Hematopoietic multipotent progenitor cell treated with erythropoietin and hydrocortisone succinate and interleukin-3 and kit ligand, for 17 days (in vitro differentiated cells): Measurements from ENCODE around the gene CENPF.
"Not testable (repeated sequence)": the region's sequence is repeated elsewhere in the genome, so short reads cannot be mapped to it uniquely, and the experiment has no call there.

ENCODE experiments used
- DNase-seq: peaks from one replicate; pipeline ENCODE4 v3.0.0-alpha.2; 2015; ENCODE audit warnings: low spot score

CENPF gene

DNA sequence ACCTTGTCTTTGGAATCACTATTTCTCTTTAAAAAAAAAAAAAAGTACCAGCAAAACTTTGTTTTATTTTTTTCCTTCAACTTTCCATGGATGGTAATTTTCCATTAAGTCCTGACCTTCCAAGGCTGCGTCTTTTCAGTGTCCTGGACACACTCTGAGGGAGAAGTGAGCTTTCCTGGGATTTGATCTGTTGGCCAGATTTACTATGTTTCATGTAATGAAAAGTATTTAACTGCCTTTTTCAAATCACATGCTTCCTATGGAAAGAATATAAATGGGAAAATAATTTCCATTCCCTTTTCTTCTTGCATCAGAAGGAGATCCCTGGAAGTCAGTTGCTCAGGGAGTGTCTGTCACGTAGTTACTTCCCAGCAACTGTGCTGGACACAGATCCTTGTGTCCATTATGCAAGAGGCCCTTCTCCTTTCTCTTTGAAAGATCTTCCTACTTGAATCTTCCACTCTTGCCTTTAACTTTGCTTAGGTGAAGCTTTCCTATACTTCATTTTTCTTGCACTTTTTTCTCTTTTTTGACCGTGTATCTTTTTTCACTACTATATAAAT lies 59.3 kb downstream of the CENPF start:
- no peak for DNase-seq

GRCh38 chr1:214664651-214665433 lies 61.8 kb downstream of the CENPF start:
- no peak for DNase-seq

DNA sequence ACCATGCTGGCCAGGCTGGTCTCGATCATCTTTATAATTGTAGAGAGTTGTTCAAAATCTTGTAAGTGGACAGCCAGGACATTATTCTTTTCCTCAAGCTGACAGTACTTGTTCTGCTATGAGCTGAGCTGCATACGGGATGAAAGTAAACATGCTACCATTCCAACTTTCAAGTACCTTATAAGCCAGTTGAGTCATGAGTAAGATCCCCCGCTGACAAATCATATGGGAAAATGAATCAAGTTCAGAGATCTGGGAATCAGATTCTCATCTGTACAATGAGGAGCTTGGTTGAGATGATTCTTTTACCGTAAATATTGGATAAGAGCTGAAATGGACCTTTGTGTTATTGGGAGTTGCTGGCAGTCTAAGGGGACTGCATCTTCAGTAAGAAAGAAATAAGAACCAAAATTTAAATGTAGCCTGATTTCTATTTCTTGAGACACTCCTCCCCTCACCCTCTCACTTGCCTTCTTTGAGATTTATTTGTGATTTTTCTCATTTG lies 62.7 kb downstream of the CENPF start:
- DNase-seq, result no peak

GRCh38 chr1:214666674-214667073 lies 63.7 kb downstream of the CENPF start:
- DNase-seq, result no peak

GRCh38 chr1:214670098-214670497 lies 67.1 kb downstream of the CENPF start:
- no peak for DNase-seq

DNA sequence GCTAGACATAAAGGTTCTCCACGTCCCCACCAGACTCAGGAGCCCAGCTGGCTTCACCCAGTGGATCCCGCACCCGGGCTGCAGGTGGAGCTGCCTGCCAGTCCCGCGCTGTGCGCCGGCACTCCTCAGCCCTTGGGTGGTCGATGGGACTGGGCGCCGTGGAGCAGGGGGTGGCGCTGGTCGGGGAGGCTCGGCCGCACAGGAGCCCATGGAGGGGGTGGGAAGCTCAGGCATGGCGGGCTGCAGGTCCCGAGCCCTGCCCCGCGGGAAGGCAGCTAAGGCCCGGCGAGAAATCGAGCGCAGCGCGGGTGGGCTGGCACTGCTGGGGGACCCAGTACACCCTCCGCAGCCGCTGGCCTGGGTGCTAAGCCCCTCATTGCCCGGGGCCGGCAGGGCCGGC lies 70.0 kb downstream of the CENPF start:
- DNase-seq, result not testable (repeated sequence)

DNA sequence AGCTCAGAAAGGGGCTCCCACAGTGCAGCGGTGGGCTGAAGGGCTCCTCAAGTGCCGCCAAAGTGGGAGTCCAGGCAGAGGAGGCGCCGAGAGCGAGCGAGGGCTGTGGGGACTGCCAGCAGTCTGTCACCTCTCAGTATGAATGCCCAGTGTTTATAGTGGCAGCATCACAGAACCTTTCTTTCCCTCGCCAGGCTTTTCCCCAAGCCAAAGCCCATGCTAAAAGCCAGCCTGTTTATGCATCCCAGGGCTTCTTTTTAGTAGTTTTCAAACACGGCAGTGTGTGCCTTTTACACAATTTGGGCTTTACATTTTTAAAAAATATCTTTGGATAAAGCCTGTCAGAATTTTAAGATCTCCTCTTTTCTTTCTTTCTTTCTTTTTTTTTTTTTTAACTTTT lies 70.6 kb downstream of the CENPF start:
- DNase-seq, result no peak

DNA sequence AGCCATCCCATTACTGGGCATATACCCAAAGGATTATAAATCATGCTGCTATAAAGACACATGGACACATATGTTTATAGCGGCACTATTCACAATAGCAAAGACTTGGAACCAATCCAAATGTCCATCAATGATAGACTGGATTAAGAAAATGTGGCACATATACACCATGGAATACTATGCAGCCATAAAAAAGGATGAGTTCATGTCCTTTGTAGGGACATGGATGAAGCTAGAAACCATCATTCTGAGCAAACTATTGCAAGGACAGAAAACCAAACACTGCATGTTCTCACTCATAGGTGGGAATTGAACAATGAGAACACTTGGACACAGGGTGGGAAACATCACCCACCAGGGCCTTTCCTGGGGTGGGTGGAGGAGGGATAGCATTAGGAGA lies 72.5 kb downstream of the CENPF start:
- not testable (repeated sequence) for DNase-seq

DNA sequence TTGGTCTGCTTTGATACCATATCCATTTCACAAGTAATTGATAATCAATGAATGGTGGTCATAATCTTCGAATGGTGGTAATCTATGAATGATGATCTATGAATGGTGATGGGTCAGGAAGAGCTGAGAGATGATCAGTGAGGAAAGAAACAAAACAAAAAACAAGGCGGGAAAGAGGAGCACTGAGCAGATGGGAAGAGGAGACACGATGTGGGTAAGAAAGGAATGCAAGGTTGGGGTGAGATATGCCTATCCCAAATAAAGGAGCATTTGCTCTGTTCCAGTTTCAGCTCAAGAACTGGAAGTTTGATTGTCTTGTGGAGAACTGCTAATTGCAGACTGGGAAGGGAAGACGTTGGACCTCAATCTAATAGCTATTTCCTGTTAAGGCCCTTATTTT lies 73.8 kb downstream of the CENPF start:
- DNase-seq, result no peak

DNA sequence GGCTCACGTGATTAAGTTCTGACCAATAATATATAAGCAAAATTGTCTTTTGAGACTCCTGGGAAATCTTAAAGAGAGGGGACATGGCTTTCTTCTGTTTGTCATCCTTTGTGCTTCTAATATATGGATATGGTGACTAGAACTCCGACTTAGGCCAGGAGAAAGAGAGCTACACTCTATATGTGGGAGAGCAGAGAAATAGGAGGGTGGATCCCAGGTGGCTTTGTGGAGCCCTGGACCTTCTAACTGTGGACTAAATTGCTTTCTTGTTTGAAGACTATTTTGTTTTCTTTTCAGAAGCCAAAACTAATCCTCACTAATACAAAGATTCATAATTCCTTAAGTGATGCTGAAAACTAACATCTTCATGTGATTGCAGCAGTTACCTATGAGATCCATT lies 75.0 kb downstream of the CENPF start:
- DNase-seq, result no peak

- DNase-seq, result no peak
Measured at GRCh38 chr1:214678386-214678785, 75.4 kb downstream of the CENPF start.

DNA sequence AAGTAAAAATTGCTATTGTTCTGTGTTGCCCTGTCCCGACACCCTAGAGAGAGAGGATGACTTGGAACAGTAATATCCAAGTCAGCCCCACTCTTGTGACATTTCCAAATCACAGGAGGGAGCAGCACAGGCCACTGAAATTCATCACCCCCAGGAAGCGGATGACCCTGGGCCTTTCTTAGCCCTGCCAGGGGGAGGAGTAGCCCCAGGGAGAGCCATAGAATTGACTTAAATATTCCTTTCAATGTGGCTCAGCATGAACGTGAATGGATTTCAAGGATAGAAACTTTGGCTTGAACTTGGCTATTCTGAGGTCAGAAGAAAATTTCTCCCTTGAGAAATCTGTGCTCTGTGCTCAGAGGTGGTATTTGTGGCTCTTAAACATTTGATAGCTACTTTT lies 80.6 kb downstream of the CENPF start:
- no peak for DNase-seq

DNA sequence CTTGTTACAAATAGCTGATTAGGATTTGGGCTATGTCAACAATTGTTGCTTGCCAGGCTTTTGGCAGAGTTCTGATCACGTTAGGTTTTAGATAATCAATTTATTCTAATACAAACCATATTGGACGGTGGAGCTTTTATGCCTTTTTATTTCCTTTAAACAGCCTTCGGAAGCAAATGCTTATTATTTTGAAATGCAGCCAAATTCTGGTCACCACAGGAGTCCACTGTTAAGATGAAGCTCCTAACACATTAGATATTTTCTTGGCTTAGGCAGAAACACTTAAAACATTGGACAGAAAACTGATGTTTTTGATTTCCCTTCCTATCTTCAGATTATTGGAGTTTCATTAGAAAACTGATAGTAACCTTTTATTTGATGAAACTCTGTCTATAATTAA lies 82.9 kb downstream of the CENPF start:
- no peak for DNase-seq

DNA sequence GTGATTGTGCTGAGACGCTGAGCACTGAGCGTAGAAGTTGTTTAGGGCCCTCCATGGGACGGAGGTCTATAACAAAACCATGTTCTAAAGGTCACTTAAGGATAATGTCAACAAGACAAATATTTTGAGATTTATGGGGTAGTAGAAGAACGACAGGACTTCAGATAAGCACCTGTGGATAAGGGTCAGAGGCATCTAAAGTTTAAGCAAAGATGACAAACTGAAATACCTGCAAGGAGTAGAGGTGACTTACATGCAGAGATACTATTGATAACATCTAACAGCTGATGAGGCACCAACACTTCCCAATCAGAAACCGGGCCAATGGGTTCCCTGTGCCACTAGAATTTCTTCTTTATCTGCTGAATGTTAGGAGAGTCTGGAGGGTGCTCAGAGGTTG lies 83.5 kb downstream of the CENPF start:
- DNase-seq, result no peak

DNA sequence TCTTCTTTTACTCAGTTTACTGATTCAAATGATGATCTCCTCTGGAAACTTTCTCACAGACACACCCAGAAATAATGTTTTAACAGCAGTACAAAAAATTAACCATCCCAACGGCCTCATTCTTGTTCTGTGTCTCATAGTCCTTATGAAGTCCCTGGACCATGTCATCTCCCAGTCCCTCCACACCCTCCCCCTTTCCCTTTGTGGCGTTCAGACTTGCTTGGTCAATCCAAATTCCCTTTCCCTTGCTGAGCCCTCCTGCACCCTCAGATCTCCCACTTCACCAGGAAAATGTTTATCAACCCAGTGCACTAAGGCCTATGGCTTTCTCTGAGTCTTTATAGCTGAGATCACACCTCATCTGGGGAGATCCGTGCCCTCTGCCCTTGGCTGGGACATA lies 85.9 kb downstream of the CENPF start:
- DNase-seq, result no peak

GRCh38 chr1:214694769-214695168 lies 91.8 kb downstream of the CENPF start:
- DNase-seq, result no peak

- DNase-seq, result no peak
Measured at GRCh38 chr1:214698559-214698958, 95.6 kb downstream of the CENPF start.

- no peak for DNase-seq
Measured at GRCh38 chr1:214700437-214700836, 97.4 kb downstream of the CENPF start.

DNA sequence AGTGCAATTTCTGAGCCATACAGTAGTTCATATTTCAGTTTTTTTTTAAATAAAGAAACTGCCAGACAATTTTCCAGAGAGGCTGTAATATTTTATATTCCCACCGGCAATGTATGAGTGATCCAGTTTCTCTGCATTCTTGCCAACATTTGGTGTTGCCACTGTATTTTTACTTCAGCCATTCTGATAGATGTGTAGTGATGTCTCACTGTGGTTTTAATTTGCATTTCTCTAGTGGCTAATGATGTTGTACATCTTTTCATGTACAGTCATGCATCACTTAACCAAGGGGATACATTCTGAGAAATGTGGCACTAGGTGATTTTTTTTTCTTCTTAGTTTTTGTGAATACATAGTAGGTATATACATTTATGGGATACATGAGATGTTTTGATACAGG lies 99.6 kb downstream of the CENPF start:
- no peak for DNase-seq

- DNase-seq, result no peak
Measured at GRCh38 chr1:214707306-214708087, 104.5 kb downstream of the CENPF start.

- DNase-seq, result no peak
Measured at GRCh38 chr1:214708321-214708955, 105.4 kb downstream of the CENPF start.

DNA sequence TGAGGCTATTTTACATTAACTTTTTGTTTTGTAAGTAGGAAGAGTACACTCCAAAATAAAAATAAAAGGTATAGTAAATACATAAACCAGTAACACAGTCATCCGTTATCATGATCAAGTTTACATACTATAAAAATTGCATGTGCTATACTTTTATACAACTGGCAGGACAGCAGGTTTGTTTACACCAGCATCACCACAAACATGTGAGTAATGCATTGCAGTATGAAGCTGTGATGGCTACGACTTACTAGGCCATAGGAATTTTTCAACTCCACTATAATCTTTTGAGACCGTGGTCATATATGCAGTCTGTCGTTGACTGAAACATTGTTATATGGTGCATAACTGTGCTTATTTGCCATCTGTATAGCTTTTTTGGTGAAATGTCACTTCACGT lies 106.2 kb downstream of the CENPF start:
- DNase-seq, result no peak

DNA sequence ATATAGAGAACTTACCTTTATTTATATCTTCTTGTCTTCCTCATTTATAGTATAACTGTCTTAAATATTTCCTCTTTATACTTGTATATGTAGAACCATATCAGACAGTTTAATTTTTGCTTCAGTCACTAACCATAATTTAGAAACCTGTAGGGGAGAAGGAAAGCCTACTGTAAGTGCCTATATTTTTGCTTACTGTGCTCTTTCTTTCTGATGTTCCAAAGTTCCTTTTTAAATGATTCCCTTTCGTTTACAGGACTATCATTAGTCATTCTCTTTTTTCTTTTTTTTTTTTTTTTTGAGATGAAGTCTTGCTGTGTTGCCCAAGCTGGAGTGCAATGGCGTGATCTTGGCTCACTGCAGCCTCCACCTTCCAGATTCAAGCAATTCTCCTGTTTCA lies 109.7 kb downstream of the CENPF start:
- no peak for DNase-seq
